ENCODE measurements around the gene BAG1. TPM values are rescaled to one million over a fixed set of nuclear protein-coding genes. Genes with fewer than 3 reads are reported as not detected.

The BAG1 gene
- total and polyA plus RNA-seq, 2 donors from 2014 or later = 134 to 268 TPM

DNA sequence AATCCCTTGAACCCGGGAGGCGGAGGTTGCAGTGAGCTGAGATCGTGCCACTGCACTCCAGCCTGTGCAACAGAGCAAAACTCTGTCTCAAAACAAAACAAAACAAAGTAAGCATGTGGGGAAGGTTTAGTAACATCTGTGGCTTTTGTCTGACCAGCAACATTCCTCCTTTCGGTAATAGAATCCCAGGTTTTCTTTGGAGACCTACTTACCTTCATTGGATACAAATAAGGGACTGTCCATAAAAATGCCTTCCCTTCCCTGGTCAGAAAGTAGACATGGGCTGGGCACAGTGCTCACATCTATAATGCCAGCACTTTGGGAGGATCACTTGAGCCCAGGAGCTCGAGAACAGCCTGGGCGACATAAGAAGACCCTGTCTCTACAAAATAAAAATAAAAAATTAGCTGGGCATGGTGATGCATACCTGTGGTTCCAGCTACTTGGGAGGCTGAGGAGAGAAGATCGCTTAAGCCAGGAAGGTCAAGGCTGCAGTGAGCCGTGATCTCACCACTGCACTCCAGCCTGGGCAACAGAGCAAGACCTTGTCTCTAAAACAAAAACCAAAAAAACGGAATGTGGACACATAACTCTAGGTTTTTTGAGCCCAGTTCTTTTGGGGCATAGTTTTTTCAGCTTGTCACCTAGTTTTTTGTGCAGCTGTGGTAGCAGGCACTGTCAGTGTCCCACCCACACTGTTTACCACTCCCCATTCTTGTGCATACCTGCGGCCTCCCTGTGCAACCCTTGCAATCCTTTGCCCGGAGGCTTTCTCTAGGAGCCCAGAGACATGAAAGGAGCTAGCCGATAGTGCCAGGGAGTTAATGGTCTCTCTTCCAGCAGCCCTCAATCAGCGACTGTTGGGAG, 33.5 kb downstream of the BAG1 start:
- Histone ChIP-seq H3K4me1 (ENCODE audit: control insufficient read depth in 2 of 3, insufficient read depth in 2 of 3, low read depth in 1 of 3, low read length in 3 of 3) (peaks cover 0 to 2% (median 0%) of the 10 kb centered on the region in 3 donors), H3K9me3 (ENCODE audit: control insufficient read depth in 2 of 3, insufficient read depth in 1 of 3, low read length in 3 of 3) (no peaks in the 10 kb centered on the region), H3K4me3 (ENCODE audit: low read length in 3 of 3) (no peak overlapping the region), H3K36me3 (ENCODE audit: control insufficient read depth in 2 of 3, insufficient read depth in 3 of 3, low read length in 3 of 3) (no peaks in the 10 kb centered on the region), H3K27me3 (ENCODE audit: control insufficient read depth, insufficient read depth, low read length) (no peaks in the 10 kb centered on the region), H3K9ac (ENCODE audit: low read length in 3 of 3) (no peak overlapping the region), H3K27ac (ENCODE audit: low read depth in 2 of 2, low read length in 2 of 2) (no peak overlapping the region)
- DNase-seq (no peak), FAIRE-seq (no peak)
- TF ChIP-seq, protein P1, sequence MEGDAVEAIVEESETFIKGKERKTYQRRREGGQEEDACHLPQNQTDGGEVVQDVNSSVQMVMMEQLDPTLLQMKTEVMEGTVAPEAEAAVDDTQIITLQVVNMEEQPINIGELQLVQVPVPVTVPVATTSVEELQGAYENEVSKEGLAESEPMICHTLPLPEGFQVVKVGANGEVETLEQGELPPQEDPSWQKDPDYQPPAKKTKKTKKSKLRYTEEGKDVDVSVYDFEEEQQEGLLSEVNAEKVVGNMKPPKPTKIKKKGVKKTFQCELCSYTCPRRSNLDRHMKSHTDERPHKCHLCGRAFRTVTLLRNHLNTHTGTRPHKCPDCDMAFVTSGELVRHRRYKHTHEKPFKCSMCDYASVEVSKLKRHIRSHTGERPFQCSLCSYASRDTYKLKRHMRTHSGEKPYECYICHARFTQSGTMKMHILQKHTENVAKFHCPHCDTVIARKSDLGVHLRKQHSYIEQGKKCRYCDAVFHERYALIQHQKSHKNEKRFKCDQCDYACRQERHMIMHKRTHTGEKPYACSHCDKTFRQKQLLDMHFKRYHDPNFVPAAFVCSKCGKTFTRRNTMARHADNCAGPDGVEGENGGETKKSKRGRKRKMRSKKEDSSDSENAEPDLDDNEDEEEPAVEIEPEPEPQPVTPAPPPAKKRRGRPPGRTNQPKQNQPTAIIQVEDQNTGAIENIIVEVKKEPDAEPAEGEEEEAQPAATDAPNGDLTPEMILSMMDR (IDR thresholded peaks at IDR 0.05; ENCODE audit: borderline replicate concordance, extremely low read depth, insufficient read depth) = no peak
- intact Hi-C loops (cut with DNase I) = no loop called here

DNA sequence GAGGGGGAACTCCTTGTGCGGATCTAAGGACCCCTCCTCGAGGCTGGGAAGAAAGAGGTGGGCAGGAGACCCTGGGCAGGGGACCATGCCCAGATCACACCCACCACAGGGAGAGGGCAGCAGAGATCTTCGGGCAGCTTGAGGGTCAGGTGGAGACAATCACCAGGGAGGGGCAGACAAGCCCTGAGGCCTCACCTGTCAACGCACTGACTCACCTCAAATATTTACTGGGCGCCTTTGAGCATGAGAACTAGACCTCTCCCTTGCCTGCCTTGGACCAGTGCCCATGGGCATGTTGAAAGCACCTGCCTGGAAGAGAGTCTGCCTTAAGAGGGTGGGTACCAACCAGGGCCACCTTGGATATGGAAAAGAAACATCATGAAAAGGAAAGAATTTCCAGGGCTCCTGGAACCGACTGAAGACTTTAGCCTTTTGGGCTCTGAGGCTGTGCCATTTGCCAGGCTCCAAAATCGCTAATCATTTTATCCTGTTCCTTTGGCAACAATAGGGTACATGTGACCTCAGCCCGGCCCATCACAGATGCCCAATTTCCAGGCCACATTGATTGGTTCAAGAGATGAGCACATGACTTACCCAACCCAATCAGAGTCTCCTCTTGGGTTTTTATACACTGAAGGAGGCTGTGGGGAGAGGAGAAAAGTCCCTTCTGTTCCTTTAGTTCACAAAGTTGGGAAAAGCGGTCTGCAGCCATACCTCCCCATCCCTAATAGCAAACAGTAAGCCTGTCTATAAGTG, 35.0 kb downstream of the BAG1 start:
- TF ChIP-seq, protein P1 (IDR thresholded peaks at IDR 0.05; ENCODE audit: borderline replicate concordance, extremely low read depth, insufficient read depth) = peak; percentile 33
- no peak for FAIRE-seq
- Histone ChIP-seq H3K9ac (ENCODE audit: low read length in 3 of 3) (no peak overlapping the region), H3K36me3 (ENCODE audit: control insufficient read depth in 2 of 3, insufficient read depth in 3 of 3, low read length in 3 of 3) (no peaks in the 10 kb centered on the region), H3K27me3 (ENCODE audit: control insufficient read depth, insufficient read depth, low read length) (no peaks in the 10 kb centered on the region), H3K4me1 (ENCODE audit: control insufficient read depth in 2 of 3, insufficient read depth in 2 of 3, low read depth in 1 of 3, low read length in 3 of 3) (peaks cover 0 to 6% (median 3%) of the 10 kb centered on the region in 3 donors), H3K4me3 (ENCODE audit: low read length in 3 of 3) (no peak overlapping the region), H3K9me3 (ENCODE audit: control insufficient read depth in 2 of 3, insufficient read depth in 1 of 3, low read length in 3 of 3) (no peaks in the 10 kb centered on the region), H3K27ac (ENCODE audit: low read depth in 2 of 2, low read length in 2 of 2) (no peak overlapping the region)
- peak in 1 of 5 donors; percentile 93 for DNase-seq
- intact Hi-C loops (cut with DNase I) = loop anchor here (5.0 kb wide), 1 partner anchor 147 kb away; no protein-coding TSS in a partner anchor

- TF ChIP-seq, protein P1 (IDR thresholded peaks at IDR 0.05; ENCODE audit: borderline replicate concordance, extremely low read depth, insufficient read depth) = no peak
- intact Hi-C loops (cut with DNase I) = loop anchor here (5.0 kb wide), 1 partner anchor 146 kb away; no protein-coding TSS in a partner anchor
- no peak for FAIRE-seq
These were observed 35.9 kb downstream of the BAG1 start for GRCh38 chr9:33228606-33229005.

More at GRCh38 chr9:33228606-33229005, 35.9 kb downstream of the BAG1 start:
- Histone ChIP-seq H3K9me3 (ENCODE audit: control insufficient read depth in 2 of 3, insufficient read depth in 1 of 3, low read length in 3 of 3) (no peaks in the 10 kb centered on the region), H3K4me1 (ENCODE audit: control insufficient read depth in 2 of 3, insufficient read depth in 2 of 3, low read depth in 1 of 3, low read length in 3 of 3) (peaks cover 0 to 4% (median 3%) of the 10 kb centered on the region in 3 donors), H3K36me3 (ENCODE audit: control insufficient read depth in 2 of 3, insufficient read depth in 3 of 3, low read length in 3 of 3) (no peaks in the 10 kb centered on the region), H3K27ac (ENCODE audit: low read depth in 2 of 2, low read length in 2 of 2) (no peak overlapping the region), H3K4me3 (ENCODE audit: low read length in 3 of 3) (no peak overlapping the region), H3K27me3 (ENCODE audit: control insufficient read depth, insufficient read depth, low read length) (no peaks in the 10 kb centered on the region), H3K9ac (ENCODE audit: low read length in 3 of 3) (no peak overlapping the region)
- DNase-seq = no peak

Data from kidney (tissue), 14 donors.